Superior temporal gyrus (tissue), 1 donor: ENCODE data around the gene BPIFB4.
A peak's percentile ranks its signal among the peaks of the same experiment; 100 is the strongest.
"Not testable (repeated sequence)": the region's sequence is repeated elsewhere in the genome, so short reads cannot be mapped to it uniquely, and the experiment has no call there.

Source experiments
- DNase-seq: peaks from one replicate; pipeline ENCODE4 v3.0.0-alpha.2; 2016; ENCODE audit errors: extremely low spot score

The BPIFB4 gene

GRCh38 chr20:33086052-33086722 is 6.7 kb downstream of the BPIFB4 start:
- no peak for DNase-seq

- no peak for DNase-seq
Measured at GRCh38 chr20:33091147-33091546, 11.7 kb downstream of the BPIFB4 start.

GRCh38 chr20:33091693-33092092 is 12.2 kb downstream of the BPIFB4 start:
- no peak for DNase-seq

GRCh38 chr20:33092361-33092760 is 12.9 kb downstream of the BPIFB4 start:
- DNase-seq: no peak

- DNase-seq: no peak
Measured at GRCh38 chr20:33093074-33093473, 13.6 kb downstream of the BPIFB4 start.

GRCh38 chr20:33093582-33093981 is 14.1 kb downstream of the BPIFB4 start:
- no peak for DNase-seq

- DNase-seq: no peak
Measured at GRCh38 chr20:33095249-33095648, 15.8 kb downstream of the BPIFB4 start.

- peak; percentile 89 for DNase-seq
Measured at GRCh38 chr20:33095902-33096584, 16.6 kb downstream of the BPIFB4 start.

GRCh38 chr20:33097001-33097400 is 17.6 kb downstream of the BPIFB4 start:
- DNase-seq: no peak

- no peak for DNase-seq
Measured at GRCh38 chr20:33099843-33100538, 20.5 kb downstream of the BPIFB4 start.

GRCh38 chr20:33103556-33103955 is 24.1 kb downstream of the BPIFB4 start:
- no peak for DNase-seq

GRCh38 chr20:33104336-33104735 is 24.9 kb downstream of the BPIFB4 start:
- DNase-seq: no peak

- DNase-seq: no peak
Measured at GRCh38 chr20:33105316-33105924, 26.0 kb downstream of the BPIFB4 start.

GRCh38 chr20:33106058-33106620 is 26.7 kb downstream of the BPIFB4 start:
- not testable (repeated sequence) for DNase-seq

- DNase-seq: no peak
Measured at GRCh38 chr20:33108661-33109060, 29.2 kb downstream of the BPIFB4 start.

- DNase-seq: no peak
Measured at GRCh38 chr20:33110147-33110825, 30.8 kb downstream of the BPIFB4 start.

GRCh38 chr20:33111306-33111705 is 31.9 kb downstream of the BPIFB4 start:
- no peak for DNase-seq

GRCh38 chr20:33112547-33113386 is 33.3 kb downstream of the BPIFB4 start:
- DNase-seq: no peak

GRCh38 chr20:33113387-33113908 is 34.0 kb downstream of the BPIFB4 start:
- no peak for DNase-seq

- not testable (repeated sequence) for DNase-seq
Measured at GRCh38 chr20:33115501-33115900, 36.1 kb downstream of the BPIFB4 start.
